Motor neuron (in vitro differentiated cells): Measurements from ENCODE around the gene NAPA. TPM values are rescaled to one million over a fixed set of nuclear protein-coding genes. Genes with fewer than 3 reads are reported as not detected.

Experiments
- ATAC-seq, 8 experiments: fragments of 200-7000 bp; cut with Tn5 transposase; replicated peaks in 6 of 8; 2 replicates each; pipeline ENCODE4 v1.8.0; 2021; ENCODE audit warnings: mild to moderate bottlenecking in 8 of 8, moderate library complexity in 8 of 8
- H3K27ac ChIP-seq, 2 donors: fragments of 250-450 bp; sonication (Bioruptor Pico); 2 replicates each; pipeline ENCODE4 v1.9.0; 2021; ENCODE audit warnings: antibody characterized with exemption in 2 of 2, mild to moderate bottlenecking in 2 of 2, moderate library complexity in 1 of 2
- H3K4me1 ChIP-seq, 2 donors: fragments of 250-450 bp; sonication (Bioruptor Pico); replicated peaks in 1 of 2; 2 replicates each; pipeline ENCODE4 v1.6.1; 2021; ENCODE audit warnings: antibody characterized with exemption in 2 of 2, mild to moderate bottlenecking in 2 of 2, moderate library complexity in 1 of 2
- H3K4me3 ChIP-seq, 5 donors: fragments of 250-450 bp; sonication (Bioruptor Pico); 2 replicates each; pipeline ENCODE4 v1.9.0; 2021; ENCODE audit warnings: antibody characterized with exemption in 5 of 5, mild to moderate bottlenecking in 5 of 5, moderate library complexity in 4 of 5
- WGBS, 10 experiments: fragments of 450-650 bp; shearing (Covaris generic); methylation state at CpG; one replicate each; pipeline ENCODE4 v1.0.0; 2022; 5-methylcytosine and 5-hydroxymethylcytosine counted together
- in situ Hi-C, 9 experiments: fragments of 400-800 bp; cut with MboI; loops; one replicate each; pipeline ENCODE4 v1.15.0; 2021; ENCODE audit warnings: low sequenced_read_pairs in 9 of 9, low pct_unique_long_range_greater_than_20kb in 2 of 9; ENCODE audit not compliant: unreplicated experiment in 9 of 9
- total RNA-seq, 8 experiments: library from RNA; unstranded; fragments of 300-600 nt; gene quantifications; 2 replicates each; pipeline versions ENCODE4 v1.2.3 to v1.2.4, GENCODE V29; 2022

Gene NAPA
- total RNA-seq, 8 experiments from 2014 or later: 65.3 to 168 (median 103) TPM

- ATAC-seq: peak in 3 of 8 experiments; percentile 60 to 67 (median 66)
- peak overlapping the region in 1 of 5 donors; percentile 5 for H3K4me3 ChIP-seq
- no peaks in the 10 kb centered on the region for H3K4me1 ChIP-seq
- WGBS, 10 experiments: 5 to 52% (median 25%) methylated on average over 4 to 22 of the region's 77 CpGs; no CpG with 5 or more reads in 6 of the 10 experiments
- in situ Hi-C loops: no loop called here
- no peak overlapping the region for H3K27ac ChIP-seq
These were observed 58.0 kb downstream of the NAPA start for GRCh38 chr19:47456721-47457474.

- in situ Hi-C loops: no loop called here
- WGBS, 10 experiments: 20 to 100% (median 100%) methylated on average over 1 to 2 of the region's 7 CpGs; no CpG with 5 or more reads in 3 of the 10 experiments
- no peak overlapping the region for H3K27ac ChIP-seq
These were observed 64.4 kb downstream of the NAPA start for GRCh38 chr19:47450478-47450877.

GRCh38 chr19:47448360-47448727, 66.5 kb downstream of the NAPA start:
- WGBS, 10 experiments: 20 to 100% (median 35%) methylated on average over 1 to 8 of the region's 9 CpGs; no CpG with 5 or more reads in 3 of the 10 experiments
- in situ Hi-C loops: loop anchor here in 5 of 9 experiments (25.0 kb wide), 3 partner anchors 239 to 289 kb away; partner anchors contain the start of genes EHD2 (in 2 of the 5) and NOP53 (in 1 of the 5)
- H3K27ac ChIP-seq: no peak overlapping the region
- peaks cover 6 to 7% of the 10 kb centered on the region in 2 donors for H3K4me1 ChIP-seq
- ATAC-seq: no peak
- H3K4me3 ChIP-seq: peak overlapping the region in 1 of 5 donors; percentile 40

More at GRCh38 chr19:47450478-47450877, 64.4 kb downstream of the NAPA start:
- Histone ChIP-seq H3K4me1 (peaks cover 6 to 7% of the 10 kb centered on the region in 2 donors), H3K4me3 (no peak overlapping the region)
- no peak for ATAC-seq

- in situ Hi-C loops: loop anchor here in 5 of 9 experiments (25.0 kb wide), 3 partner anchors 240 to 290 kb away; partner anchors contain the start of genes EHD2 (in 2 of the 5) and NOP53 (in 1 of the 5)
- Histone ChIP-seq H3K27ac (peak overlapping the region; percentile 9 to 55), H3K4me1 (peaks cover 6 to 7% of the 10 kb centered on the region in 2 donors), H3K4me3 (peak overlapping the region; percentile 18 to 40 (median 32))
- peak; percentile 55 to 84 (median 81) for ATAC-seq
- WGBS, 10 experiments: 0 to 80% (median 8%) methylated on average over 1 to 16 of the region's 95 CpGs; no CpG with 5 or more reads in 6 of the 10 experiments
These were observed 67.1 kb downstream of the NAPA start for GRCh38 chr19:47447470-47448359.

- H3K27ac ChIP-seq: peak overlapping the region; percentile 9 to 55
- ATAC-seq: peak; percentile 11 to 71 (median 66)
- peak overlapping the region; percentile 18 to 40 (median 32) for H3K4me3 ChIP-seq
- H3K4me1 ChIP-seq: peaks cover 6 to 7% of the 10 kb centered on the region in 2 donors
- 0 to 80% (median 20%) methylated on average over 1 to 5 of the region's 28 CpGs; no CpG with 5 or more reads in 3 of the 10 experiments for WGBS, 10 experiments
- in situ Hi-C loops: loop anchor here in 5 of 9 experiments (25.0 kb wide), 3 partner anchors 240 to 290 kb away; partner anchors contain the start of genes EHD2 (in 2 of the 5) and NOP53 (in 1 of the 5)
These were observed 68.1 kb downstream of the NAPA start for GRCh38 chr19:47446534-47447469.

- H3K4me3 ChIP-seq: peak overlapping the region in 2 of 5 donors; percentile 1 to 8
- ATAC-seq: peak; percentile 4 to 59 (median 26)
These were observed 68.9 kb downstream of the NAPA start for GRCh38 chr19:47445937-47446402.

GRCh38 chr19:47445527-47445926, 69.3 kb downstream of the NAPA start:
- in situ Hi-C loops: loop anchor here in 5 of 9 experiments (25.0 kb wide), 3 partner anchors 242 to 292 kb away; partner anchors contain the start of genes EHD2 (in 2 of the 5) and NOP53 (in 1 of the 5)
- H3K4me1 ChIP-seq: peaks cover 6 to 7% of the 10 kb centered on the region in 2 donors
- H3K27ac ChIP-seq: no peak overlapping the region
- 10 to 100% (median 45%) methylated on average over 1 to 2 of the region's 4 CpGs; no CpG with 5 or more reads in 4 of the 10 experiments for WGBS, 10 experiments
- ATAC-seq: no peak
- peak overlapping the region in 2 of 5 donors; percentile 1 to 8 for H3K4me3 ChIP-seq

More at GRCh38 chr19:47445937-47446402, 68.9 kb downstream of the NAPA start:
- Histone ChIP-seq H3K27ac (no peak overlapping the region), H3K4me1 (peaks cover 6 to 7% of the 10 kb centered on the region in 2 donors)
- 0% methylated on average over 1 to 2 of the region's 22 CpGs; no CpG with 5 or more reads in 8 of the 10 experiments for WGBS, 10 experiments
- in situ Hi-C loops: loop anchor here in 5 of 9 experiments (25.0 kb wide), 3 partner anchors 241 to 291 kb away; partner anchors contain the start of genes EHD2 (in 2 of the 5) and NOP53 (in 1 of the 5)

GRCh38 chr19:47444388-47444821, 70.5 kb downstream of the NAPA start:
- Histone ChIP-seq H3K27ac (no peak overlapping the region), H3K4me1 (peaks cover 6 to 7% of the 10 kb centered on the region in 2 donors), H3K4me3 (no peak overlapping the region)
- in situ Hi-C loops: loop anchor here in 5 of 9 experiments (25.0 kb wide), 3 partner anchors 243 to 293 kb away; partner anchors contain the start of genes EHD2 (in 2 of the 5) and NOP53 (in 1 of the 5)
- WGBS, 10 experiments: 0 to 69% (median 20%) methylated on average over 1 to 14 of the region's 22 CpGs; no CpG with 5 or more reads in 4 of the 10 experiments
- no peak for ATAC-seq

GRCh38 chr19:47443331-47443730, 71.5 kb downstream of the NAPA start:
- Histone ChIP-seq H3K4me1 (peaks cover 6 to 7% of the 10 kb centered on the region in 2 donors), H3K27ac (no peak overlapping the region), H3K4me3 (no peak overlapping the region)
- no peak for ATAC-seq
- WGBS, 10 experiments: 20 to 63% (median 48%) methylated on average over 2 to 9 of the region's 12 CpGs; no CpG with 5 or more reads in 1 of the 10 experiments
- in situ Hi-C loops: loop anchor here in 5 of 9 experiments (25.0 kb wide), 3 partner anchors 244 to 294 kb away; partner anchors contain the start of genes EHD2 (in 2 of the 5) and NOP53 (in 1 of the 5)

- no peak for ATAC-seq
- in situ Hi-C loops: loop anchor here in 6 of 9 experiments (10.0 to 25.0 kb wide), 5 partner anchors 76 to 298 kb away; partner anchors contain the start of genes EHD2 (in 2 of the 6), NAPA (in 1 of the 6) and NOP53 (in 1 of the 6)
These were observed 76.1 kb downstream of the NAPA start for GRCh38 chr19:47438793-47439220.

More at GRCh38 chr19:47438793-47439220, 76.1 kb downstream of the NAPA start:
- Histone ChIP-seq H3K27ac (no peak overlapping the region), H3K4me3 (no peak overlapping the region), H3K4me1 (peaks cover 4 to 5% of the 10 kb centered on the region in 2 donors)
- 0 to 20% (median 15%) methylated on average over 1 to 3 of the region's 5 CpGs; no CpG with 5 or more reads in 5 of the 10 experiments for WGBS, 10 experiments
